GM12878 (cell line): ENCODE results near the gene DEF6. TPM values are rescaled to one million over a fixed set of nuclear protein-coding genes. Genes with fewer than 3 reads are reported as not detected.
A peak's percentile ranks its signal among the peaks of the same experiment; 100 is the strongest.

Source experiments
- ATAC-seq: fragments of 200-7000 bp; cut with Tn5 transposase; 3 replicates; pipeline ENCODE4 v1.9.1; 2020; ENCODE audit warnings: mild to moderate bottlenecking, moderate library complexity
- BruUV-seq: library from RNA; stranded (reverse); fragments of 400-500 nt; replicated peaks from 2 replicates; lab custom pipeline; 2021; lab: Mats Ljungman, UMichigan
- CTCF ChIA-PET: fragments of 300-600 bp; sonication (Branson Sonifier 250); formaldehyde crosslinking; extraction: SDS; loops from one replicate; lab custom pipeline; 2021; ENCODE audit warnings: inconsistent platforms; lab: Yijun Ruan, JAX
- POLR2A ChIA-PET: fragments of 350-600 bp; formaldehyde crosslinking; extraction: SDS; loops from one replicate; lab custom pipeline; 2021; ENCODE audit warnings: inconsistent platforms; lab: Charles Lee
- RAD21 ChIA-PET: fragments of 300-600 bp; sonication (Branson Sonifier 250); formaldehyde crosslinking; loops from one replicate; lab custom pipeline; 2023; ENCODE audit warnings: antibody characterized with exemption; ENCODE audit not compliant: unreplicated experiment; lab: Charles Lee
- SMC1A ChIA-PET: fragments of 300-600 bp; sonication (Branson Sonifier 250); formaldehyde crosslinking; loops from one replicate; lab custom pipeline; 2023; ENCODE audit not compliant: unreplicated experiment, uncharacterized antibody; lab: Charles Lee
- DNase-seq: peaks from one replicate; pipeline ENCODE4 v3.0.0-alpha.2; 2011; ENCODE audit warnings: low read depth, low spot score
- FAIRE-seq: peaks from 3 replicates; lab custom pipeline; 2011; peaks lifted over from hg19 to GRCh38; lab: Jason Lieb, UNC
- H2AFZ ChIP-seq: 2 replicates; pipeline ENCODE4 v1.6.0; 2011; ENCODE audit warnings: low read depth, low read length, control low read depth; ENCODE audit not compliant: control insufficient read depth
- H3K27ac ChIP-seq: 2 replicates; pipeline ENCODE4 v1.5.1; 2011; ENCODE audit warnings: control low read depth; ENCODE audit not compliant: control insufficient read depth, insufficient read depth
- H3K27me3 ChIP-seq, 2 experiments: replicated peaks in 1 of 2; 2 replicates each; pipeline versions ENCODE4 v1.6.0 to v1.6.1; 2011; ENCODE audit warnings: low read length in 1 of 2; ENCODE audit not compliant: control insufficient read depth in 2 of 2, insufficient read depth in 2 of 2
- H3K36me3 ChIP-seq, 2 experiments: 2 replicates each; pipeline ENCODE4 v1.5.1; 2011; ENCODE audit warnings: low read length in 1 of 2; ENCODE audit not compliant: control insufficient read depth in 2 of 2, insufficient read depth in 2 of 2
- H3K4me1 ChIP-seq: 2 replicates; pipeline ENCODE4 v1.6.1; 2011; ENCODE audit warnings: mild to moderate bottlenecking, low read length, moderate library complexity, mixed read lengths; ENCODE audit not compliant: control insufficient read depth, insufficient read depth
- H3K4me2 ChIP-seq: 2 replicates; pipeline ENCODE4 v1.6.0; 2011; ENCODE audit warnings: control low read depth; ENCODE audit not compliant: control insufficient read depth, insufficient read depth
- H3K4me3 ChIP-seq: fragments of 200-600 bp; sonication (generic); 2 replicates; pipeline ENCODE4 v1.5.1; 2016
- H3K79me2 ChIP-seq: 2 replicates; pipeline ENCODE4 v1.6.0; 2011; ENCODE audit warnings: low read length; ENCODE audit not compliant: control insufficient read depth, insufficient read depth
- H3K9ac ChIP-seq: 2 replicates; pipeline ENCODE4 v1.8.0; 2011; ENCODE audit warnings: low read length, control low read depth, mixed read lengths; ENCODE audit not compliant: control insufficient read depth, insufficient read depth
- H3K9me3 ChIP-seq: replicated peaks from 3 replicates; pipeline ENCODE4 v1.5.1; 2011; ENCODE audit warnings: mild to moderate bottlenecking, low read length; ENCODE audit not compliant: control insufficient read depth, insufficient read depth
- H4K20me1 ChIP-seq: 2 replicates; pipeline ENCODE4 v1.6.0; 2011; ENCODE audit not compliant: control insufficient read depth, insufficient read depth
- RUNX3 ChIP-seq: IDR thresholded peaks from 2 replicates; pipeline ENCODE4 v1.6.1; 2012; ENCODE audit warnings: low read length, inconsistent platforms
- TCF3 ChIP-seq: IDR thresholded peaks from 2 replicates; pipeline ENCODE4 v1.6.1; 2012; ENCODE audit warnings: low read depth, mild to moderate bottlenecking, low read length, borderline replicate concordance; ENCODE audit not compliant: insufficient read depth
- WGBS: methylation state at CpG from one replicate; pipeline ENCODE4 v1.1.6; 2016; ENCODE audit warnings: low lambda C conversion rate; ENCODE audit not compliant: insufficient replicate concordance, insufficient coverage; ENCODE audit errors: missing lambda C conversion rate; 5-methylcytosine and 5-hydroxymethylcytosine counted together
- in situ Hi-C: fragments of 300-500 bp; cut with MboI; formaldehyde crosslinking; loops from 9 replicates; pipeline ENCODE4 v1.14.3; 2018; ENCODE audit warnings: mixed read lengths
- intact Hi-C: fragments of 100-400 bp; cut with micrococcal nuclease; formaldehyde crosslinking; loops from one replicate; pipeline ENCODE4 v1.14.2; 2022; ENCODE audit not compliant: unreplicated experiment
- polyA plus RNA-seq, 11 experiments: library from polyadenylated mRNA; depleted of rRNA in 4 of 11; unstranded in 6 of 11; stranded (reverse) in 5 of 11; fragments of >200 nt; fragmentation: Nextera tagmentation in 4 of 11; fragmentation: Illumina TruSeq in 1 of 11; extraction: Ambion mirVana in 4 of 11; extraction: Trizol in 1 of 11; gene quantifications; 1 replicate in 1 of 11; 2 replicates in 10 of 11; pipeline versions ENCODE4 v1.2.1 to v1.2.3, GENCODE V29; 2011 to 2016; ENCODE audit warnings: inconsistent platforms in 2 of 11, missing spikeins in 2 of 11, low read depth in 1 of 11
- total RNA-seq, 4 experiments: library from RNA; depleted of rRNA in 3 of 4; stranded (reverse); fragments of >200 nt in 3 of 4; fragmentation: Illumina TruSeq in 1 of 4; extraction: Trizol in 1 of 4; gene quantifications; 2 replicates each; pipeline versions ENCODE4 v1.2.1 to v1.2.3, GENCODE V29; 2013 to 2021
- TF ChIP-seq, protein P1 (sequence below): fragments of 450-650 bp; IDR thresholded peaks from 2 replicates; pipeline ENCODE4 v1.6.1; 2016; ENCODE audit warnings: mild to moderate bottlenecking
- TF ChIP-seq, protein P2 (sequence below): fragments of 450-650 bp; IDR thresholded peaks from 2 replicates; pipeline ENCODE4 v1.6.1; 2017; ENCODE audit warnings: low read depth, mild to moderate bottlenecking, moderate library complexity
- TF ChIP-seq, protein P3 (sequence below): IDR thresholded peaks from 2 replicates; pipeline ENCODE4 v1.6.1; 2012; ENCODE audit warnings: low read depth, low read length, improper control_type of control experiment

Gene DEF6
- total and polyA plus RNA-seq, 10 of the 15 experiments (the other 5 are each of a cell fraction or from before 2014, with no cell fraction given), result 3.3 to 69.5 (median 48.8) TPM

DNA sequence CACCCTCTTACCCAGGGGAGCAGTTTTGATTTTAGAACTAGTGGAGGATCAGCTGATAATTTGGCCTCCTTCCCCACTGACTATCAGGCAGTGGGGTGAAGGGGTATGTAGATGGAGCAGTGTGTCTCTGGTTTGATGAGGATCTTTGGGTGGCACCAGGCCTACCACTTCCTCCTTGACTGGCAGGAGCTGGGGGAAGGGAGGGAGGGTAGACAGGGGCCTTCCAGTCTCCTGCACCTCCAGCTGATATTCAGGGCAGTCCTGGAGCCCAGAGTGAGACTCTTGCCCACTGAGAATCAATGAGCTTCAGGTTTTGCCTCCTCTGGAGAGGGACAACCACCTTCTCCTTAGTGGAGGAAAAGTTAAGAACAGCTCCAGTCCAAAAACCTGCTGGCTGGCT is 3.2 kb downstream of the DEF6 start:
- H3K9me3 ChIP-seq, result no peaks in the 10 kb centered on the region
- POLR2A ChIA-PET, result interaction anchor here (0.5 to 2.1 kb wide), 10 partner anchors 8 to 168 kb away, joined by 3 to 7 read pairs (median 4); partner anchors contain the start of gene RPL10A
- no peak overlapping the region for H3K9ac ChIP-seq
- FAIRE-seq (no peak), DNase-seq (no peak), ATAC-seq (no peak)
- H3K27me3 ChIP-seq, result no peaks in the 10 kb centered on the region
- peak overlapping the region; percentile 20; the same call in 1 of the 2 replicates for H3K27ac ChIP-seq
- RAD21 ChIA-PET, result interaction anchor here (1.4 to 7.5 kb wide), 4 partner anchors 26 to 148 kb away, joined by 3 to 127 read pairs (median 11); partner anchors contain the start of gene ZNF76
- H3K4me3 ChIP-seq, result no peak overlapping the region; the same call in 1 of the 2 replicates
- CTCF ChIA-PET, result interaction anchor here (0.6 to 7.2 kb wide), 6 partner anchors 15 to 432 kb away, joined by 3 to 217 read pairs (median 6); partner anchors contain the start of genes FANCE and RPL10A
- BruUV-seq, result no TSS peak
- in situ Hi-C loops, result no loop called here
- TF ChIP-seq, protein P1, sequence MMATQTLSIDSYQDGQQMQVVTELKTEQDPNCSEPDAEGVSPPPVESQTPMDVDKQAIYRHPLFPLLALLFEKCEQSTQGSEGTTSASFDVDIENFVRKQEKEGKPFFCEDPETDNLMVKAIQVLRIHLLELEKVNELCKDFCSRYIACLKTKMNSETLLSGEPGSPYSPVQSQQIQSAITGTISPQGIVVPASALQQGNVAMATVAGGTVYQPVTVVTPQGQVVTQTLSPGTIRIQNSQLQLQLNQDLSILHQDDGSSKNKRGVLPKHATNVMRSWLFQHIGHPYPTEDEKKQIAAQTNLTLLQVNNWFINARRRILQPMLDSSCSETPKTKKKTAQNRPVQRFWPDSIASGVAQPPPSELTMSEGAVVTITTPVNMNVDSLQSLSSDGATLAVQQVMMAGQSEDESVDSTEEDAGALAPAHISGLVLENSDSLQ, result peak; percentile 18; the same call in 1 of the 2 replicates
- no peak for TF ChIP-seq TCF3
- H2AFZ ChIP-seq, result no peak overlapping the region
- H3K4me1 ChIP-seq, result peaks cover 35% of the 10 kb centered on the region
- H3K79me2 ChIP-seq, result peaks cover 57% of the 10 kb centered on the region
- no peaks in the 10 kb centered on the region for H4K20me1 ChIP-seq
- H3K4me2 ChIP-seq, result peak overlapping the region; percentile 97
- peaks cover 0 to 10% of the 10 kb centered on the region in 2 experiments; a peak in 1 of 4 replicates for H3K36me3 ChIP-seq
- intact Hi-C loops, result no loop called here
- SMC1A ChIA-PET, result interaction anchor here (0.6 to 7.1 kb wide), 7 partner anchors 17 to 149 kb away, joined by 3 to 135 read pairs (median 4); partner anchors contain the start of gene FANCE

DNA sequence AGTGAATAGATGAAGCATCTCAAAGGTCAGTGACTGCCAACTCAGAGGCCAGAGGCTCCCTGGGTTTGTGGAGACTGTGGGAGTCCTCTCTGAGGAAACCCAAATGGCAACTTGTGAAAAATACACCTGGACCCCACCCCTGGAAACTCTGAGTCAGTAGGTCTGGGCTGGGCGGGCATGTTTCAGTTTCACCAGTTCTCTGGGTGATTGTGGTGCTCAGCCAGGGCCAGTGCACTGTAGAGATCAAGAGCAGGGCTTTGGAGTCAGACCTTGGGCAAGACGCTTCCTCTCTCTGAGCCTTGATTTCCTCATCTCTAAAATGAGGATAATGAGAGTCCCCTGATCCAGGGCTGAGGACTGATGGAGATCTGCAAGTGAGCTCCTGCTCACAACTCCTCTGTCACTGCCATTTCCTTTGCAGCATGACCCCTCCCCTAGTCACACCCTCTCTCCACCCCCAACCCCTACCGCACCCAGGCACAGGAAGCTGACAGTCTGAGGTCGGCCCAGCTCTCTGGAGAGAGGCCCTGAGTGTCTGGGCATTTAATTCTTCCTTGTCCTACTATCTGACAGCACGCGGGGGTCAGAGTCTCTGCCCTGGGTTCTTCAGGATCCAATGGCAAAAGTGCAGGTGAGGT is 5.1 kb downstream of the DEF6 start:
- Histone ChIP-seq H4K20me1 (no peaks in the 10 kb centered on the region), H3K27ac (peak overlapping the region; percentile 81), H3K79me2 (peaks cover 55% of the 10 kb centered on the region), H3K9me3 (no peaks in the 10 kb centered on the region), H2AFZ (peak overlapping the region; percentile 75), H3K4me1 (peaks cover 28% of the 10 kb centered on the region), H3K36me3 (peaks cover 0 to 10% of the 10 kb centered on the region in 2 experiments; a peak in 1 of 4 replicates), H3K4me3 (peak overlapping the region; percentile 63), H3K9ac (peak overlapping the region; percentile 75), H3K27me3 (no peaks in the 10 kb centered on the region), H3K4me2 (peak overlapping the region; percentile 97)
- RAD21 ChIA-PET, result interaction anchor here (0.7 to 1.9 kb wide), 12 partner anchors 9 to 511 kb away, joined by 3 to 8 read pairs (median 4); partner anchors contain the start of genes BLTP3A, FANCE, PPARD and RPL10A
- POLR2A ChIA-PET, result interaction anchor here (0.6 to 1.3 kb wide), 7 partner anchors 11 to 1461 kb away, joined by 3 to 6 read pairs (median 3); no protein-coding TSS in a partner anchor
- DNase-seq (peak; percentile 77), ATAC-seq (peak; percentile 89), FAIRE-seq (peak; percentile 96)
- CTCF ChIA-PET, result interaction anchor here (0.6 to 1.7 kb wide), 10 partner anchors 9 to 435 kb away, joined by 3 to 16 read pairs (median 4); partner anchors contain the start of genes FANCE and PPARD
- in situ Hi-C loops (no loop called here), intact Hi-C loops (no loop called here)
- SMC1A ChIA-PET, result interaction anchor here (0.7 to 1.8 kb wide), 5 partner anchors 13 to 165 kb away, joined by 3 to 13 read pairs (median 7); partner anchors contain the start of gene RPL10A
- no TSS peak for BruUV-seq
- 0% methylated on average over 6 of the region's 6 CpGs for WGBS
- TF ChIP-seq, protein P2, sequence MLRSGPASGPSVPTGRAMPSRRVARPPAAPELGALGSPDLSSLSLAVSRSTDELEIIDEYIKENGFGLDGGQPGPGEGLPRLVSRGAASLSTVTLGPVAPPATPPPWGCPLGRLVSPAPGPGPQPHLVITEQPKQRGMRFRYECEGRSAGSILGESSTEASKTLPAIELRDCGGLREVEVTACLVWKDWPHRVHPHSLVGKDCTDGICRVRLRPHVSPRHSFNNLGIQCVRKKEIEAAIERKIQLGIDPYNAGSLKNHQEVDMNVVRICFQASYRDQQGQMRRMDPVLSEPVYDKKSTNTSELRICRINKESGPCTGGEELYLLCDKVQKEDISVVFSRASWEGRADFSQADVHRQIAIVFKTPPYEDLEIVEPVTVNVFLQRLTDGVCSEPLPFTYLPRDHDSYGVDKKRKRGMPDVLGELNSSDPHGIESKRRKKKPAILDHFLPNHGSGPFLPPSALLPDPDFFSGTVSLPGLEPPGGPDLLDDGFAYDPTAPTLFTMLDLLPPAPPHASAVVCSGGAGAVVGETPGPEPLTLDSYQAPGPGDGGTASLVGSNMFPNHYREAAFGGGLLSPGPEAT, result peak; percentile 59; the same call in 1 of the 2 replicates
- peak; percentile 66 for TF ChIP-seq RUNX3
- TF ChIP-seq, protein P3, sequence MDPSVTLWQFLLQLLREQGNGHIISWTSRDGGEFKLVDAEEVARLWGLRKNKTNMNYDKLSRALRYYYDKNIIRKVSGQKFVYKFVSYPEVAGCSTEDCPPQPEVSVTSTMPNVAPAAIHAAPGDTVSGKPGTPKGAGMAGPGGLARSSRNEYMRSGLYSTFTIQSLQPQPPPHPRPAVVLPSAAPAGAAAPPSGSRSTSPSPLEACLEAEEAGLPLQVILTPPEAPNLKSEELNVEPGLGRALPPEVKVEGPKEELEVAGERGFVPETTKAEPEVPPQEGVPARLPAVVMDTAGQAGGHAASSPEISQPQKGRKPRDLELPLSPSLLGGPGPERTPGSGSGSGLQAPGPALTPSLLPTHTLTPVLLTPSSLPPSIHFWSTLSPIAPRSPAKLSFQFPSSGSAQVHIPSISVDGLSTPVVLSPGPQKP, result 0 out of 2 replicates have a peak, but pooled peaks have one; percentile 0
